H9 (cell line): ENCODE data around the gene FAM107A. TPM values are rescaled to one million over a fixed set of nuclear protein-coding genes. Genes with fewer than 3 reads are reported as not detected.

Experiments
- DNase-seq: peaks from one replicate; pipeline ENCODE4 v3.0.0-alpha.2; 2017
- H2AFZ ChIP-seq: one replicate; pipeline ENCODE4 v1.6.1; 2013; ENCODE audit warnings: mild to moderate bottlenecking, low read length, control low read depth, moderate library complexity
- H2AK5ac ChIP-seq: 2 replicates; pipeline ENCODE4 v1.6.1; 2013; ENCODE audit warnings: low read length, control low read depth, mixed read lengths; ENCODE audit not compliant: insufficient read length
- H2BK120ac ChIP-seq: one replicate; pipeline ENCODE4 v1.6.1; 2013; ENCODE audit warnings: low read depth, mild to moderate bottlenecking, low read length, control low read depth, inconsistent platforms; ENCODE audit not compliant: poor library complexity, severe bottlenecking
- H2BK12ac ChIP-seq: 2 replicates; pipeline ENCODE4 v1.6.1; 2013; ENCODE audit warnings: low read length, control low read depth, mixed read lengths, low read depth; ENCODE audit not compliant: insufficient read length
- H2BK15ac ChIP-seq: 2 replicates; pipeline ENCODE4 v1.6.1; 2013; ENCODE audit warnings: low read depth, low read length, control low read depth
- H2BK20ac ChIP-seq: one replicate; pipeline ENCODE4 v1.6.1; 2013; ENCODE audit warnings: low read depth, mild to moderate bottlenecking, low read length, control low read depth, inconsistent platforms; ENCODE audit not compliant: poor library complexity, severe bottlenecking
- H2BK5ac ChIP-seq: 2 replicates; pipeline ENCODE4 v1.6.1; 2013; ENCODE audit warnings: low read length, control low read depth, mixed read lengths; ENCODE audit not compliant: insufficient read length
- H3K14ac ChIP-seq: 2 replicates; pipeline ENCODE4 v1.6.1; 2013; ENCODE audit warnings: low read length, control low read depth; ENCODE audit not compliant: insufficient read depth
- H3K18ac ChIP-seq: 2 replicates; pipeline ENCODE4 v1.6.1; 2013; ENCODE audit warnings: low read depth, mild to moderate bottlenecking, mixed read lengths, low read length, control low read depth; ENCODE audit not compliant: insufficient read length
- H3K23ac ChIP-seq: 2 replicates; pipeline ENCODE4 v1.6.1; 2013; ENCODE audit warnings: low read length, control low read depth, mixed read lengths, low read depth; ENCODE audit not compliant: insufficient read length
- H3K23me2 ChIP-seq: 2 replicates; pipeline ENCODE4 v1.6.1; 2013; ENCODE audit warnings: low read depth, mild to moderate bottlenecking, mixed read lengths, low read length, control low read depth; ENCODE audit not compliant: insufficient read length, poor library complexity, severe bottlenecking
- H3K27ac ChIP-seq: 2 replicates; pipeline ENCODE4 v1.5.1; 2013; ENCODE audit warnings: low read length, control low read depth, mixed read lengths, low read depth; ENCODE audit not compliant: insufficient read length
- H3K27me3 ChIP-seq: 2 replicates; pipeline ENCODE4 v1.6.1; 2013; ENCODE audit warnings: low read length, control low read depth, inconsistent platforms; ENCODE audit not compliant: insufficient read depth
- H3K4ac ChIP-seq: 2 replicates; pipeline ENCODE4 v1.6.1; 2013; ENCODE audit warnings: low read depth, mild to moderate bottlenecking, control low read depth, inconsistent platforms, low read length, moderate library complexity
- H3K4me1 ChIP-seq: 2 replicates; pipeline ENCODE4 v1.6.1; 2013; ENCODE audit warnings: low read length, control low read depth, inconsistent platforms; ENCODE audit not compliant: insufficient read depth
- H3K4me2 ChIP-seq: 2 replicates; pipeline ENCODE4 v1.6.1; 2013; ENCODE audit warnings: low read length, control low read depth, mixed read lengths; ENCODE audit not compliant: insufficient read length, insufficient read depth
- H3K56ac ChIP-seq: 2 replicates; pipeline ENCODE4 v1.6.1; 2013; ENCODE audit warnings: low read depth, mild to moderate bottlenecking, mixed read lengths, low read length, control low read depth; ENCODE audit not compliant: insufficient read length
- H3K79me1 ChIP-seq: 2 replicates; pipeline ENCODE4 v1.6.1; 2013; ENCODE audit warnings: low read depth, mild to moderate bottlenecking, moderate library complexity, low read length, control low read depth, inconsistent platforms; ENCODE audit not compliant: insufficient read depth, poor library complexity, severe bottlenecking
- H3K79me2 ChIP-seq: 2 replicates; pipeline ENCODE4 v1.6.1; 2013; ENCODE audit warnings: low read length, control low read depth, inconsistent platforms; ENCODE audit not compliant: insufficient read depth
- H3K9ac ChIP-seq: 2 replicates; pipeline ENCODE4 v1.6.1; 2013; ENCODE audit warnings: low read length, control low read depth, mixed read lengths; ENCODE audit not compliant: insufficient read length; ENCODE audit errors: extremely low read depth
- H3K9me3 ChIP-seq: one replicate; pipeline ENCODE4 v1.6.1; 2013; ENCODE audit warnings: low read depth, low read length, inconsistent platforms; ENCODE audit not compliant: control insufficient read depth
- H3T11ph ChIP-seq: one replicate; pipeline ENCODE4 v1.6.1; 2013; ENCODE audit warnings: mild to moderate bottlenecking, low read length, control low read depth, inconsistent platforms
- H4K20me1 ChIP-seq: one replicate; pipeline ENCODE4 v1.6.1; 2013; ENCODE audit not compliant: control insufficient read depth, insufficient read length, insufficient read depth
- H4K5ac ChIP-seq: 2 replicates; pipeline ENCODE4 v1.6.1; 2013; ENCODE audit warnings: low read depth, mild to moderate bottlenecking, mixed read lengths, low read length, control low read depth; ENCODE audit not compliant: insufficient read length
- H4K8ac ChIP-seq: replicated peaks from 2 replicates; pipeline ENCODE4 v1.6.1; 2013; ENCODE audit warnings: low read length, control low read depth, mixed read lengths, low read depth; ENCODE audit not compliant: insufficient read length
- H4K91ac ChIP-seq: 2 replicates; pipeline ENCODE4 v1.6.1; 2013; ENCODE audit warnings: low read depth, mild to moderate bottlenecking, moderate library complexity, mixed read lengths, low read length, control low read depth; ENCODE audit not compliant: insufficient read length
- H3K27ac Mint-ChIP-seq, 3 experiments: 2 replicates in 2 of 3; 3 replicates in 1 of 3; pipeline ENCODE4 v1.8.0; 2020 to 2021; ENCODE audit warnings: mixed read lengths in 3 of 3, mild to moderate bottlenecking in 1 of 3, moderate library complexity in 1 of 3
- H3K27me3 Mint-ChIP-seq: 2 replicates; pipeline ENCODE4 v1.8.0; 2021; ENCODE audit warnings: low read depth, mild to moderate bottlenecking, moderate library complexity, mixed read lengths
- H3K36me3 Mint-ChIP-seq, 3 experiments: 2 replicates in 2 of 3; 3 replicates in 1 of 3; pipeline ENCODE4 v1.8.0; 2020 to 2021; ENCODE audit warnings: low read depth in 3 of 3, mixed read lengths in 3 of 3; ENCODE audit not compliant: insufficient read depth in 1 of 3
- H3K4me1 Mint-ChIP-seq, 2 experiments: 2 replicates each; pipeline ENCODE4 v1.8.0; 2020; ENCODE audit warnings: mixed read lengths in 2 of 2
- H3K4me3 Mint-ChIP-seq, 2 experiments: 2 replicates in 1 of 2; 3 replicates in 1 of 2; pipeline ENCODE4 v1.8.0; 2020 to 2021; ENCODE audit warnings: mild to moderate bottlenecking in 2 of 2, mixed read lengths in 2 of 2, moderate library complexity in 1 of 2
- H3K9me3 Mint-ChIP-seq, 2 experiments: 2 replicates in 1 of 2; 3 replicates in 1 of 2; pipeline ENCODE4 v1.8.0; 2020; ENCODE audit warnings: mild to moderate bottlenecking in 2 of 2, mixed read lengths in 2 of 2, moderate library complexity in 1 of 2
- WGBS: extraction: QIAGEN DNeasy Blood & Tissue Kit; methylation state at CpG from one replicate; pipeline ENCODE4 v1.1.7; 2013; ENCODE audit warnings: missing lambda C conversion rate, low lambda C conversion rate, mixed read lengths; ENCODE audit not compliant: insufficient read length; ENCODE audit errors: extremely low coverage; 5-methylcytosine and 5-hydroxymethylcytosine counted together
- total RNA-seq: library from RNA; stranded (reverse); gene quantifications from 2 replicates; pipeline ENCODE4 v1.2.1, GENCODE V29; 2021
- TF ChIP-seq, protein P1 (sequence below): fragments of 200-600 bp; sonication (generic); conservative IDR thresholded peaks from 3 replicates; pipeline ENCODE4 v1.8.0; 2021; ENCODE audit warnings: antibody characterized with exemption, mild to moderate bottlenecking

Gene FAM107A
- total RNA-seq, 1 experiment from 2014 or later, result 0.11 TPM

DNA sequence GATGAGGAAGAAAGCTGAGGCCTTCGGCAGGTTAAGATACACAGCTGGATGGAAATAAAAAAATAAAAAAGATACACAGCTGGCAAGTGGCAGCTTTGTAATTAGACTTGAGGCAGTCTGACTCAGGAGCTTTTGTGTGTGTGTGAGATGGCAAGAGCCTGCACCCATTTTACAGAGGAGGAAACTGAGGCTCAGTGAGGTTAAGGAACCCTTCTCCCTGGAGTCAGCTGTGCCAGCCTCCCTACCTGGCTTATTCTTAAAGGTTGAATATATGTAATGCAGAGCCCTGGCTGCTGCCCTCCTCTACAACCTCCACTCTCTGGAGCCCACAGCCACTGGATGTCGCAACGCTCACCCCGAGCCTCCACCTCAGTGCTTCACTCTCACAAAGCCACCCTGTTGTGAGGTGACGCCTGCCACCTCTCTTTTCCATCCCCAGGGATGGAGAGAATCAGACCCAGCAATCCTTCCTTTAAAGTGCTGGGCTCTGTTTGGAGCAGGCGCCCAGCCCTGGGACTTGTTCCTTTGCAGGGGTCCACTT, 20.6 kb upstream of the FAM107A start:
- no peak overlapping the region for H4K91ac ChIP-seq
- H2BK12ac ChIP-seq, result no peak overlapping the region
- H2BK15ac ChIP-seq, result no peak overlapping the region
- H3K4me3 Mint-ChIP-seq, result no peak overlapping the region
- H2AK5ac ChIP-seq, result no peak overlapping the region
- no peaks in the 10 kb centered on the region for H4K20me1 ChIP-seq
- H3K36me3 Mint-ChIP-seq, result no peaks in the 10 kb centered on the region
- no peaks in the 10 kb centered on the region for H3K23me2 ChIP-seq
- no peak overlapping the region for H2BK5ac ChIP-seq
- H3K79me2 ChIP-seq, result no peaks in the 10 kb centered on the region
- H3K18ac ChIP-seq, result no peak overlapping the region
- H3K4me1 Mint-ChIP-seq, result peaks cover 3 to 10% of the 10 kb centered on the region in 2 experiments; a peak in 2 of 4 replicates
- H3K4ac ChIP-seq, result no peak overlapping the region
- H3K4me1 ChIP-seq, result no peaks in the 10 kb centered on the region
- no peak overlapping the region for H3K56ac ChIP-seq
- no peak for DNase-seq
- H2BK120ac ChIP-seq, result no peak overlapping the region
- TF ChIP-seq, protein P1, sequence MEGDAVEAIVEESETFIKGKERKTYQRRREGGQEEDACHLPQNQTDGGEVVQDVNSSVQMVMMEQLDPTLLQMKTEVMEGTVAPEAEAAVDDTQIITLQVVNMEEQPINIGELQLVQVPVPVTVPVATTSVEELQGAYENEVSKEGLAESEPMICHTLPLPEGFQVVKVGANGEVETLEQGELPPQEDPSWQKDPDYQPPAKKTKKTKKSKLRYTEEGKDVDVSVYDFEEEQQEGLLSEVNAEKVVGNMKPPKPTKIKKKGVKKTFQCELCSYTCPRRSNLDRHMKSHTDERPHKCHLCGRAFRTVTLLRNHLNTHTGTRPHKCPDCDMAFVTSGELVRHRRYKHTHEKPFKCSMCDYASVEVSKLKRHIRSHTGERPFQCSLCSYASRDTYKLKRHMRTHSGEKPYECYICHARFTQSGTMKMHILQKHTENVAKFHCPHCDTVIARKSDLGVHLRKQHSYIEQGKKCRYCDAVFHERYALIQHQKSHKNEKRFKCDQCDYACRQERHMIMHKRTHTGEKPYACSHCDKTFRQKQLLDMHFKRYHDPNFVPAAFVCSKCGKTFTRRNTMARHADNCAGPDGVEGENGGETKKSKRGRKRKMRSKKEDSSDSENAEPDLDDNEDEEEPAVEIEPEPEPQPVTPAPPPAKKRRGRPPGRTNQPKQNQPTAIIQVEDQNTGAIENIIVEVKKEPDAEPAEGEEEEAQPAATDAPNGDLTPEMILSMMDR, result no peak
- no peaks in the 10 kb centered on the region for H3K79me1 ChIP-seq
- H3T11ph ChIP-seq, result no peak overlapping the region
- H3K27ac Mint-ChIP-seq, result no peak overlapping the region
- H3K14ac ChIP-seq, result no peak overlapping the region
- H3K9me3 ChIP-seq, result no peaks in the 10 kb centered on the region
- WGBS, result no CpG with 5 or more reads among the region's 6 CpGs
- H3K9ac ChIP-seq, result no peak overlapping the region
- no peak overlapping the region for H2AFZ ChIP-seq
- H2BK20ac ChIP-seq, result no peak overlapping the region
- H3K27me3 Mint-ChIP-seq, result peaks cover 4% of the 10 kb centered on the region
- no peaks in the 10 kb centered on the region for H3K27me3 ChIP-seq
- no peak overlapping the region for H3K23ac ChIP-seq
- H3K4me2 ChIP-seq, result no peak overlapping the region
- H3K9me3 Mint-ChIP-seq, result no peaks in the 10 kb centered on the region
- no peak overlapping the region for H4K8ac ChIP-seq
- H3K27ac ChIP-seq, result no peak overlapping the region
- H4K5ac ChIP-seq, result no peak overlapping the region
